Activated CD8-positive, alpha-beta memory T cell treated with anti-CD3 and anti-CD28 coated beads for 24 hours (primary cell): Measurements from ENCODE around the gene TMIGD1.

Experiments
- DNase-seq: peaks from one replicate; pipeline ENCODE4 v3.0.0-alpha.2; 2020

Gene TMIGD1

DNA sequence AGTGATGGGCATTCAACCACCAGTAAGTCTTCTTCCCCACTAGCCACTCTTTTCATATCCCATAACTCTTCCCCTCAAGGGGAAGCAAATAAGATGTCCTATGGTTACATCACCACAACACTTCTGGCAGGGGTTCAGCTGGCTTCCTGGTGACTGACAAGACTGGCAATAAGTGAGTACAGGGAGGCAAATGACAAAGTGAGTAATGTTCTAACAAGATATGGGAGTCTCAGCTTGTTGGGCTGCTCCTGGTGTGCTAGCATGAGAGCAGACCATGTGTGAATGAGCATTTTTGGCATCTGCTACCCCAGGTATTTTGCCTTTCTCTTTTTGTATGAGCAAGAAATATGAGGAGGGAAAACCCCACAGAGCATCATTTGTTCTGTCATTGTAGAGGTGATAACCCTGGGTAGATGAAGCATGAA, 9.9 kb downstream of the TMIGD1 start:
- DNase-seq = peak; percentile 67

DNA sequence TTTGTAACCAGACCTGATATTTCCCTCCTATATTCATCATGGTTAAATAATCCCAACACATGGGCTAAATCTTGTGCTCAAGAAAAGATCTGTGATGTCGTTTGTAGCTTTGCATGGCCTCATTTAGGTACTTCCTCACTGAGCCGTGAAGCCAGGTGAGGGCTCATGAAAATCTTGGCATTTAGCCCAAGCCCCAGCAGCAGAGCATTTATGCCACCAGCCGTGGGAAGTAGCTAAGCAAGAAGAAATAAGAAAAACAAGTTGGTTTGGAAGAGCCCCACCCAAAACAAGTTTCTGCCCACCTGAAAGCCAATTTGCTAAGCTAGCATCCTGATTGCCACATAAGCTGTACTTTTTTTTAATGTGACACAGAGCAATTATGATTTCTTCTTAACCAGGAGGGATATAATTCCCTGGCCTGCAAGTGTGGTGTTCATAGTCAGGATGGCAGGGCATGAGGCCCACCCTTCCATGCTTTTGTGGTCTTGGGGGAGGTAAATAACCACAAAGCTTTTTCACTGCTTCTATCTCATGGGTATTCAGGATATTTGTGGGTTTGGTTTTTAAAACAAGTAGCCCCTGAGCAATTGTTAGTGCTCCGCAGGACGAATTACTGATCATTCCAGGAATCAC, 10.5 kb downstream of the TMIGD1 start:
- DNase-seq = no peak

DNA sequence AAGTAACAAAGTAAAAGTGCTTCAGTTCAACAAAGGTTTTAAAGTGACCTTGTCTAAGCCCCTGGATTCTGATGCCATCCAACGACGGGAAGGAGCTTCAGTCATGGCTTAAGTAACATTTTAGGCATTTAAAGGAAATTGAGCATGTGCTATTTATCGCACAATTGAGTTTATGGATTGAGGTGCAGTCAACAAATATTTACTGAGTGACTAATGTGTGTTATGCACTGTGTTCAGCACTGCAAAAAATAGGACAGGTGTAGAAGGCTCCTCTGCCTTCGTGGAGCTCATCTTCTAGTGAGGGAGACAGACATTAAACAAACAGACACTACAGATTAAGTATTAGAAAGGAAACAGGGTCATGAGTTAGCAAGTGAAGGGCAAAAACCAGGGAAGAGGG, 12.5 kb downstream of the TMIGD1 start:
- DNase-seq = no peak

DNA sequence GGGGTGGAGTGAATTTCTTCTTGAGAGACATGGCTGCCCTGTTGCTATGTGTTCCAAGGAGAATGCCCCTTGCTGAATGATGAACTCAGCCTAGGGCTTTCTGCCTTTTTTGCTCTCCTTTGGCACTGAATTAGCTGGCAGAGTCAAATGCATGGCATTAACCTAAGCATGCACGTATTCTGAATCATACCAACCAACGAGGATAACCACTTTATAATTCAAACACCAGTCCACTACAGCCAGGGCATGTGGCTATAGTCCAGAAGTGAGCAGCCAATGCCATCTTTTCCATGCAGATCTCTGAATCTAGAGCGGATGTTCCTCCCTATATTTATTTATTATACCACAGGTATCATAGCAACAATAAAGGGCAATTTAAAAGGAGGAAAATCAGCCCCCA, 15.7 kb downstream of the TMIGD1 start:
- no peak for DNase-seq

GRCh38 chr17:30316736-30317135, 17.1 kb downstream of the TMIGD1 start:
- DNase-seq = no peak

- DNase-seq = no peak
Observed at GRCh38 chr17:30315106-30315505, 18.8 kb downstream of the TMIGD1 start.

GRCh38 chr17:30314474-30314873, 19.4 kb downstream of the TMIGD1 start:
- no peak for DNase-seq

DNA sequence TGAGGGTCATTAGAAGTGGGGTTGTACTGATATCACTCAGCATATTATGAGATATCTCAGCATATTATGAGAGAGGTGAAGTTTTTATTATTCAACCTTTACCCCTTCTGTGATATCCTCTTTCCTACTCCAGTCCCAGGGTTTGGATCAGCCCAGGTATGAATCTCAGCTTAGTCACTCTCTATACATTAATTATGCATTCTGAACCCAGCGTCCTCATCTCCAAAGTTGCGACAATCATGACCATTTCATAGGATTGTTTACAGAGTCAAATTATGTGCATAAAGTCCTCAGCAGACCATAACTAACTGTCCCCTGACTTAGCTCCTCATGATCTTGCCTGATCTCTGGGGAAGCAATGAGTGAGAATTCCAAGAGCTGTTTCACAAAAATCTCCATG, 21.6 kb downstream of the TMIGD1 start:
- DNase-seq = no peak

DNA sequence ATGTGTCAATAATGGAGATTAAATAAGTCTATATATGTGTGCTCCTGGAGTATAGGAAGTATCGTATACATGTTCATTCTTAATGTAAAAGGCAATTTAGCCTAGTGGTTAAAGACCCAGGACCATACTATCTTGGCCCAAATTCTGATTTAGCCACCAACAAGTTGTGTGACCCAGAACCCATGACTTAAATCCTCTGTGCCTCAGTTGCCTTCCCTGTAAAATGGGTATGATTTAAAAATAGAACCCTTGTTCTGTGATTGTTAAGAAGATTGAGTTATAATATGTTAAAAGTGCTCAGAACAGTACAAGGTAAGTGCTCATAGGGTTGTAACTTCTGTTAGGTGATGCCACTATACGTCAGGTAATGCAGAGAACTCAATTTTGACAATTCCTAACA, 23.3 kb downstream of the TMIGD1 start:
- no peak for DNase-seq

DNA sequence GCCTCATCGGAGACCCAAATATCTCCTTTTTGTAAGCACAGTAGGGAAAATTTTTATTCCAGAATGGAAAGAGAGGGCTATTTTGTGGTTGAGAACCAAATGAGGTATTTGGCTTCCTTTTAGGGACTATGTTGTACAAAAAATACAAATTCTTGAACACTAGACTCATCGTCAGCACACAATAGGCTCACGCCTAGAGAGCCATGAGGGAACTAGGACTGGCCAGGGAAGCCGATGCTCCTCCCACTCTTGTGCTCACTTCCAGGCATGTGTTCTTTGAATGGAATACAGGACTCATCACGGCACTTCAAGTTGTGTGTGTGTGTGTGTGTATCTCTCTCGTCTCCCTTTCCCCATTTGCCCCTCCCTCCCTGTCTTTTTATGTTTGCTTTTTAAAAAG, 24.3 kb downstream of the TMIGD1 start:
- no peak for DNase-seq

DNA sequence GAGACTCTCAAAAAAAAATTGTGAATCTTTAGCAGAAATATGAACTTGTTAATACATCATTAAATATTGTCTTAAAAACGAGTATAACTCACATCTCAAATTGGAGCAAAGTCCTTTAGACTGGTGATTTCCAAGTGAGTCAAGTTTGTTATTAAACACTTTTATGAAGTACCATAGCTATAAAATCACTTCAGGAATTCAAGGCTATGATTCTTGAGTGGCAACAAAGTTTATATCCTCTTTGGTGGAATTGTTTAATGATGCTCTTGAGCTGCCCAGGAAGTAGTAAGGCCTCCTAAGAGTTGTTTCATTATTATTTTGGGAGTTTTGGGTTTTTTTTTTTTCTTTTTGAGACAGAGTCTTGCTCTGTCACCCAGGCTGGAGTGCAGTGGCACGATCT, 25.5 kb downstream of the TMIGD1 start:
- DNase-seq = no peak

DNA sequence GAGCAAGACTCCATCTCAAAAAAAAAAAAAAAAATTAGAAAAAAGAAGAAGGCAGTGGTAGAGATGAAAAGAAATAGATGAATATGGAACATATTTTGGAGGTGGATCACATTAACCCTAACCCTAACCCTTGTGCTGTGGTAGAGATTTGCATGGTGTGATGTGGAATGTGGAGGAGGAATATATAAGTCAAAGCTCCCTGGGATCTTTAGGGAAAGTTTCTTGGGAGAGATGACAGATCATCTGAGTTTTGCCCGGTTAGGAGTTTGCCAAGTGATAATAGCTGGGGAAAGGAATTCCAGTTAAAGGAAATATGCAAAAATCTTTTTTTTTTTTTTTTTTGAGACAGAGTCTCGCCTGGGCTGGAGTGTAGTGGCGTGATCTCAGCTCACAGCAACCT, 29.1 kb downstream of the TMIGD1 start:
- DNase-seq = no peak

- DNase-seq = no peak
Observed at GRCh38 chr17:30302241-30302640, 31.6 kb downstream of the TMIGD1 start.

DNA sequence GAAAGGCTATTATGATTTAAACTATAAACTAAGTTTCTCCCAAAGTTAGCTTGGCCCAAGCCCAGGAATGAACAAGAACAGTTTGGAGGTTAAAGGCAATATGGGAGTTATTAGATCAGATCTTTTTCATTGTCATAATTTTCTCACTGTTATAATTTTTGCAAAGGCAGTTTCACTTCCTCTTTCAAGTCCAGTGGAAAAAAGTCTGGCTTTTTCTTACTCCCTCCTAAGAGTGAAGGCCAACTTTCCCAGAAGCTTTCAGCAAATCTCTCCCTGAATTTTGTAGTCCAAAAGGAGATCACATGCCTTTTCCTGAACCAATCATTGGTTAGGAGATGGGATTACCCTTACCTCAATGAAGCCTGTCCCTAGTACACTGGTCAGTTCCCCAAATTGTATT, 33.0 kb downstream of the TMIGD1 start:
- no peak for DNase-seq

- no peak for DNase-seq
Observed at GRCh38 chr17:30299000-30299399, 34.9 kb downstream of the TMIGD1 start.

- no peak for DNase-seq
Observed at GRCh38 chr17:30297715-30298114, 36.1 kb downstream of the TMIGD1 start.

GRCh38 chr17:30296499-30297080, 37.3 kb downstream of the TMIGD1 start:
- DNase-seq = no peak

GRCh38 chr17:30292286-30292858, 41.5 kb downstream of the TMIGD1 start:
- DNase-seq = no peak

GRCh38 chr17:30291543-30292285, 42.1 kb downstream of the TMIGD1 start, which contains the start of gene BLMH:
Gene BLMH, minus strand, starts transcription at chr17:30291944. Its CDS starts 125 bp downstream, at chr17:30291819.
- peak; percentile 94 for DNase-seq

DNA sequence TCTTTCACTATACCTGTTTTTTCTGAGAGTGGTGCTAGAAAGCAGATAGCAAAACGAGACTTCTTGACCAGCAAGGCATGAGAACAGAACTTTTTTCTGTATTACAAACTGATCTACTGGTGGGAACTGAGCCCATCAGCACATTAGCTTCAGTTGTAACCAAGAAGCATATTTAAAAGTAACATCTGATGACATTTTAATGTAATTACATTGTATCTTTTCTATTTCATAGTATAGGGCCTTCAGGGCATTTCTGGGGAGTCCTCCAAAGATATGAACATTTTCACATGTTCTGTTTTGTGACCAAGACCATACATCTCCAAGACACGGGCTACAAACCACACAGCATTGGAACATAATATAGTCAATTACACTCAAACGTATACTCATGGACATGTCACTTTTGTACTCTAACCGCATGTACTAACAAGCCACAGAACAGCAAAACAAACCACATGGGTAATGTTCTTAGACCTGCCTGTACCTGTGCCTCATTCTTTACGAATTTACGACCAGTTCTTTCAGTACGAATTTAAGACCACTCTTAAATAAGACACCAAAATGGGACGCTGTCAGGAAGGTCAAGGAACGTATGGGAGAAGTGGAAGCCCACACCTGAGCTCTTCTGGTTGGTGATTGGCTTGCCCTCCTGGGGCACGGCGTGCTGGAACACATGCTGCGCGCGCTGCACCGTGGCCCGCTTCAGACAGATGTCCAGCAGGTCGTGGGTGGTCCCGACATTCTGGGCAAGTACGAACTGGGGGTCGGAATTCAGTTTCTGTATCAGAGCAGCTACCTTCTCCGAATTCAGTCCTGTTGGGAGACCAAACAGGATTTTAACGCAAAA, 42.9 kb downstream of the TMIGD1 start:
- peak; percentile 80 for DNase-seq

DNA sequence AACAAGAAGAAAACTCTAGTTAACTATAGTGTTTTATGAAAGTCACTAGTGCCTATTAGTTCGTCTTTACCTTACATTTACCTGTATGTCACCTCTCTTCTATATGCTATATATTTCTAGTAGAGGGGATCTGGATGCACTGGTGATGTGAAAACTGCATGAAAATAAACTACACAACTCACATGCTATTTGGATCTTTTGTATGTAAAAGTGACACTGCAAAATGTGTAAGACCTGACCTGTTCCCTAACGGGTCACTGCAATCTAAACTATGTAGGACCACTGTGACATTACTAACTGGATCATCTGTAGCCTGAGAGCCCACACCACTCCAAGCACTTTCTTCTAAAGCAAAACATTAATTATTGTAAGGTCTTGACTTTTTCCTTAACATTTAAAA, 43.8 kb downstream of the TMIGD1 start:
- DNase-seq = no peak

- no peak for DNase-seq
Observed at GRCh38 chr17:30279156-30279555, 54.7 kb downstream of the TMIGD1 start.

GRCh38 chr17:30278032-30278431, 55.8 kb downstream of the TMIGD1 start:
- no peak for DNase-seq
